Measurements from ENCODE around the gene ADCY7. TPM values are rescaled to one million over a fixed set of nuclear protein-coding genes. Genes with fewer than 3 reads are reported as not detected.
A peak's percentile ranks its signal among the peaks of the same experiment; 100 is the strongest.

ADCY7 gene
- total RNA-seq, 1 experiment from 2014 or later: 4.0 TPM

DNA sequence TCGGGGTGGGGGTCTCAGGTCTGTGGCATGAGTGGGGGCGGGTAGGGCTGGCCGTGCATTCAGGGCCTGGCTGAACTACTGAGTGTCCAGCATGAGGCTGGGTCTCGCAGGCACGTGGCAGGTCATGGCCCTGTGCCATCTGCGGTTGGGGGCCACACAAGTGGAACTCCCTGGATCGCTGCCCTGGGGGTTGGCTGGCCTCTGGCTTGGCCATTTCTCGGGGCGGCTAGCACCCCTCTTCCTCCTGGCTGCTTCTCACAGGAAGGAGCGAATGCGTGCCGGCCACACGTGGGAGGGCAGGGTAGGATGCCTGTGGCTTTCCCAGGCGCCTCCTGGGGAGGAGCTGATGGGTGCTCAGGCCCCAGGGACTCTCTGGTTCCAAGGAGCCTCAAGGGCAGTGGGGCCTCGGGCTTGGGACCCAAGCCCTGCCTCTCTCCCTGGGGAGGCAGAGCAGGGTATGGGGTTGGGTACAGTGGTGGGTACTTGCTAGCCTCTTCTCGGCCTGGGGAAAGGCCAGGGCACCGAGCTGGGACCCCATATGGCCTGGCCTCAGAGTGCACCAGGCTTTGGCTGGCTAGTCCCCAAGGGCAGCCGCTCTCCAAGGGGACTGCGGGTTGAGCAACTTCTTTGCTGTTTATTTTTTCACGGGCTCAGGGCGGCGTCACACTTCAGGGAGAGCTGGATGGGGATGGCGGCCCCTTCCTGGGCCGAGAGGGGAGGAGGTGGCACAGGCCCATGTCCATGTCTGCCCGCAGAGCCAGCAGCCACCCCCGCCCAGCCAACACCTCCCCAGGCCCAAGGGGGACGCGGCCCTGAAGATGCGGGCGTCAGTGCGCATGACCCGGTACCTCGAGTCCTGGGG, 37.5 kb downstream of the ADCY7 start:
- H3K18ac ChIP-seq (ENCODE audit: insufficient read length, low read depth, low read length): no peak overlapping the region
- H3K36me3 Mint-ChIP-seq (ENCODE audit: insufficient read depth in 1 of 3, low read depth in 3 of 3): no peaks in the 10 kb centered on the region
- WGBS (ENCODE audit: extremely low coverage, insufficient read length, low lambda C conversion rate): no CpG with 5 or more reads among the region's 33 CpGs
- no peak overlapping the region for H3K56ac ChIP-seq (ENCODE audit: insufficient read length, low read depth, low read length)
- H3K4me1 ChIP-seq (ENCODE audit: insufficient read depth, low read length): no peaks in the 10 kb centered on the region
- H3K27me3 Mint-ChIP-seq (ENCODE audit: low read depth): no peaks in the 10 kb centered on the region
- no peak overlapping the region for H4K5ac ChIP-seq (ENCODE audit: insufficient read length, low read depth, low read length)
- no peak overlapping the region for H2BK12ac ChIP-seq (ENCODE audit: insufficient read length, low read depth, low read length)
- no peak overlapping the region for H2BK15ac ChIP-seq (ENCODE audit: low read depth, low read length)
- no peak overlapping the region for H3K23ac ChIP-seq (ENCODE audit: insufficient read length, low read depth, low read length)
- no peaks in the 10 kb centered on the region for H3K79me1 ChIP-seq (ENCODE audit: insufficient read depth, low read depth, low read length, poor library complexity, severe bottlenecking)
- H3K27me3 ChIP-seq (ENCODE audit: insufficient read depth, low read length): no peaks in the 10 kb centered on the region
- H3K23me2 ChIP-seq (ENCODE audit: insufficient read length, low read depth, low read length, poor library complexity, severe bottlenecking): no peaks in the 10 kb centered on the region
- DNase-seq: peak; percentile 24
- H4K20me1 ChIP-seq (ENCODE audit: control insufficient read depth, insufficient read depth, insufficient read length): no peaks in the 10 kb centered on the region
- H2BK20ac ChIP-seq (ENCODE audit: low read depth, low read length, poor library complexity, severe bottlenecking): no peak overlapping the region
- H3K9ac ChIP-seq (ENCODE audit: extremely low read depth, insufficient read length, low read length): no peak overlapping the region
- no peak for TF ChIP-seq CTCF (conservative IDR thresholded peaks at IDR 0.05)
- no peak overlapping the region for H3K27ac ChIP-seq (ENCODE audit: insufficient read length, low read depth, low read length)
- H4K8ac ChIP-seq (replicated peaks; ENCODE audit: insufficient read length, low read depth, low read length): no peak overlapping the region
- no peak overlapping the region for H2AK5ac ChIP-seq (ENCODE audit: insufficient read length, low read length)
- no peak overlapping the region for H3K4me2 ChIP-seq (ENCODE audit: insufficient read depth, insufficient read length, low read length)
- no peaks in the 10 kb centered on the region for H3K4me1 Mint-ChIP-seq
- H2AFZ ChIP-seq (ENCODE audit: low read length): no peak overlapping the region
- H2BK5ac ChIP-seq (ENCODE audit: insufficient read length, low read length): no peak overlapping the region
- H3K4me3 Mint-ChIP-seq: no peak overlapping the region
- H4K91ac ChIP-seq (ENCODE audit: insufficient read length, low read depth, low read length): no peak overlapping the region
- H3K9me3 ChIP-seq (ENCODE audit: control insufficient read depth, low read depth, low read length): no peaks in the 10 kb centered on the region
- H3T11ph ChIP-seq (ENCODE audit: low read length): no peak overlapping the region
- no peaks in the 10 kb centered on the region for H3K9me3 Mint-ChIP-seq
- H2BK120ac ChIP-seq (ENCODE audit: low read depth, low read length, poor library complexity, severe bottlenecking): no peak overlapping the region
- 0 out of 7 replicates have a peak overlapping the region, but pooled peaks of 1 of the 3 experiments have one; percentile 61 for H3K27ac Mint-ChIP-seq
- 0 out of 2 replicates have a peak overlapping the region, but pooled peaks have one; percentile 53 for H3K14ac ChIP-seq (ENCODE audit: insufficient read depth, low read length)
- no peak overlapping the region for H3K4ac ChIP-seq (ENCODE audit: low read depth, low read length)
- H3K79me2 ChIP-seq (ENCODE audit: insufficient read depth, low read length): no peaks in the 10 kb centered on the region

Data from H9 (cell line).